Amniotic stem cell (primary cell): ENCODE data around the gene MLLT3.

Experiments used
- DNase-seq: peaks from one replicate; lab custom pipeline; 2025; lab: John Stamatoyannopoulos, UW

MLLT3 gene

GRCh38 chr9:20624201-20625002 is 2.1 kb upstream of the MLLT3 start:
- no peak for DNase-seq

DNA sequence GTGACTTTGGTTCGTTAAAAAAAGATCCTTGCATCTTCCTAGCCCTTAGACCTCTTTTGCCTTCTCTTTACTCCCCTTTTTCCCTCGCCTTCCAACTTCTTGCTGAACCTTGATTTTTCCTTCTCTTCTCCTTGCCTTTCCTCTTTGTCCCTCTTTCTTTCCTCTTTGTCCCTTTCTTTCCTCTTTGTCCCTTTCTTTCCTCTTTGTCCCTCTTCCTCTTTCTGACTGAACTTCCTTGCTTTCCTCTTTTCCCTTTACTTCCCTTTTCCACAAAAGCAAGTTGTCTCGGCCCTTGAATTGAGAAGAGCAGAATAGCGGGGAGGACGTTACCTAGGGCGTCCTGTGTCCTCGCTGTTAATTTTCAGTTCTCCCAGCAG is 1.4 kb upstream of the MLLT3 start:
- no peak for DNase-seq

DNA sequence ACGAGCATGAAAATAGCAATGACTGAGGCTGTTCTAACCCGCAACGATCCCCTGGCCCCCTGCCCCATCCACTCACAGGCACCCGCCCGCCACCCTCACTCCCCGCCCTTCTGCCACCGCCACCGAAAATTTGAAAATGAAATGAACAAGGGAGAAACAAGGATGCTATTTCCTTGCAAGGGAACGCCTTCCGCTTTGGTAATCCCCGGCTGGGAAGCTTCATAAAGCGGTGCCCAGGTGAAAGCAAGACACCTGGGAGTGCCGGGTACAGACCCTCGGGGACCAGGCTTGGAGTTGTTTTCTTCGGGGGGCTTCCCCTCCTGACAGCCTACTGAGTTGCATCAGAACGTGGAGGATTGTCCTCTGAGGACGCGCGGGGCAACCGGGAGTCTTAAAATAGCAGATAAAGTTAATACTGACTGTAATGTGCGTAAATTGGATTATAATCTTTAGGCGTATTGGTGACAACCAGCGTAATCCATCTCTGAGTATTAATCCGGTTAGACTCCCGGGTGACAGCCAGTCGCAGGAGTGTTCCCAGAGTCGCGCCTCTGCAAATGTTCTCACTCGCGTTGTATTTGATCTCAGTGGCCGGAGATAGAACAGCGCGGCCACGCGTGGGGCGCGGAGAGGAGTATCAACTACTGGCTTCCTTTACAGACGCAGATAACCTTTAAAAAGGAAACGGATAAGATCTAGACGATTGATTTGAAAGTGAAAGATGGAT is 885 bp upstream of the MLLT3 start:
- DNase-seq = no peak

DNA sequence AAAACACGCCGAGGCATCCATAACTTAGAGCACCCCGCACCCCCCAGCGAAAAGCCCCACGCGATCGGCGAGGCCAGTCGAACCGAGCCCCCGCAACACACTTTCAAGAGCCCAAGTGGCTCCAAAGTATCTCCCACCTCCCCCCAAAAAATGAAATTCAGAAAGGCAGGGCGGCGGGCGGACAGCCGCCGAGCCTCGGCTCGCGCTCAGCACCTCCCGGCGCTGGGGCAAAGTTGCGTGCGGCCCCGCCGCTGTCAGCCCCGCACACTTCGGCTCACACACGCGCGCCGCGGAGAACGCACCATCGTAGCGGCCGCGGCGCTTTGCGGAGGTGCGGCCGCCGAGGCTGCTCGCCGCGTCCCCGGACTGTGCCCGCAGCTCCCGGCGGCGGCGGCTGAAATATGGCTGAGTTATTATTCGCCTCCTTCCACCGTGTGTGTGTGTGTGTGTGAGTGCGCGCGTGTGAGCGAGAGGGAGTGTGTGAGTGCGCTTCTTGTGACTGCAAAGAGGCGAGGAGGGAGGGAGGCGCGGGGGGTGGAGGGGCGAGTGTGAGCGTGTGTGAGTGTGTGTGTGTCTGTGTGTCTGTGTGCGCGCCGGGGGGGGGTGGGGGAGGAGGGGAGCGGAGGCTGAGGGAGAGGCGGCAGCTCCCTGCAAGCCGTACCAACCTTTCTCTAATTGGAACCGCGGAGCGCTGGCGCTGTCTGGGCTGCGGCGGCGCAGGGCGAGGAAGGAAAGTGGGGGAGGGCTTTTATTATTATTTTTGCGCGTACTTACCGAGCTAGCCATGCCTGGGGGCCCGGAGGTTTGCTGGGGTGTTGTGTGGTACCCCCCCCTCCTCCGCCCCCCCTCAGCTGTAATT is 599 bp downstream of the MLLT3 start:
- DNase-seq = no peak

DNA sequence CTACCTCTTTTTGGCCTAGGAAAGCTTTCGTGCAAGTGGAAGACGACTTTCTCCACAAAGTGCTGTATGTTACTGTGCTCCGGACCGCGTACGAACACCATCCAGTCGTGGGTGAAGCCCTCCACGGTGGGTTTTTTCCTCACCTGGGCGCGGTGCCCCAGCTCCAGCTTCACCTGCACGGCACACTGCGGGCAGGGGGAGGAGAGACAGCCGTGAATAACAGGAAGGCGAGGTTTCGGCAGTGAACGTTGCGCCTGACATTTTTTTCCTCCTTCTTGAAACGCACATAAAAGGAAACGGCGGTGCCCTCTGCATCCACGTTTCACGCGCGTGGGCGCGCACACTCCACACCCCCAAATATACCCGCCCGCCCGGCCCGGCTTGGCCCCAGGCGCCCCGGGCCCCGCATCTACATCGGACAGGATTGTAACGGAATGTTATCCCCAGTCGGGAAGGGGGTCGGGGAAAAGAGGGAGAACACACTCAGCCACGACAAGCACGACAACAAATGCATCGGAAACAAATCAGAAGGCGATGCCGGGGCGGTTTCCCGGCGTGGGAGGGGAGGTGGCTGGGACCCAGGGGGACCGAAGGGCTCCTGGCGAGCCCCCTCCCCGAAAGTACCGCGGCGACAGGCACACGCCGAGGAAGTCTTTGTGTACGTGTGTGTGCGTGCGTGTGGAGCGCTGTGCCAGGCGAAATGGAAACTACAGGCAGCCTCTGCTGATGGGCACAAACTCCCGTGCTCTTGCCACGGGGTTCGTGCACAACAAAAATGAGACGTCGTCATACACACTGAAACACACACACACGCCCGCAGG is 1.4 kb downstream of the MLLT3 start:
- no peak for DNase-seq

DNA sequence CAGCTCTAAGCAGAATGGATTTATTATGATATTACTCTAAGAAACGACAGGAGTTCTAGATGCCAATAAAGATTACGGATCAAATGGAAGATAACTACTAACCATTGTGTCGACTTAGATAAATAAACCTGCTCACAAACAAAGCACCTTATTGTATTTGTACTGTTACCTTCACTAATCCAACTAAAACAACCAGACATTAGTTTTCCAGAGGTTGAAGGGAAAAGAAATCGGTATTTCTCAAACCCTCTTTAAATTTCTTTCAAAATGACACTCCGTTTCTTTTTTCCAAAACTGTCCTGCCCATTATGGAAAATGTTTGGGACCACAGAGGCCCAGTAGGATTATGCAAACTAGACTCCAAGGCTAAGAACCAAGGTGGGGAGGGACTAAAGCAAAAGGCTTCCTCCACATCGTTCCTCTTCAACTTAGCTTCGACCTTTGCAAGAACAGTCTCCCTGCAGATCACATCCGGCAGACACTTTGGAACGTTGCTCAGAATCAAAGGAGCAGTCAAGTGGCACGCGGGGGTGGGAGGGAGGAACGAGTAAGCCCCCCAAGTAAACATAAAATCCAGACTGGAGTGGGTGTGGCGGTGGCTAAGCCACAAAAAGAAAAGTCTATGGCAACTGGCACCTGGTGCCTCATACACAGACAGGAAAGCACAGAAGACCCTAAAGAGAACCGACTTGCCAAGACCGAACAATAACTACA is 2.7 kb downstream of the MLLT3 start:
- no peak for DNase-seq

GRCh38 chr9:20618361-20618802 is 3.9 kb downstream of the MLLT3 start:
- no peak for DNase-seq

DNA sequence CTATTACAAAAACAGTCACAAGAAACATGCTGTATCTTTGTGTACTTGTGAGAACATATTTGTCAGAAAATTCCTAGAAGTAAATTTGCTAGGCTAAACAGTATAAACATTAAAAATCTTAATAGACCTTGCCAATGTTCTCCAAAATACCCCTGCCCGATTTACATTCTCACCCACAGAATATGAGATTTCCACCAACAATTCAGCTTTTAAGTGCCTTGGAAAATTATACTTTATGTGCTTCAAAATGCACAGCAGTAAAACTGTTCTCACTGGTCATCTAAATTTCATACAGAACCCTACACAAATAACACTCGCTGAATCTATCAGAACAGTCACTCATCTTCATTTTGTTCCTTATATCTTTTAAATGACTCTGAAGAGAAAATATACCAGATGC is 5.5 kb downstream of the MLLT3 start:
- no peak for DNase-seq

DNA sequence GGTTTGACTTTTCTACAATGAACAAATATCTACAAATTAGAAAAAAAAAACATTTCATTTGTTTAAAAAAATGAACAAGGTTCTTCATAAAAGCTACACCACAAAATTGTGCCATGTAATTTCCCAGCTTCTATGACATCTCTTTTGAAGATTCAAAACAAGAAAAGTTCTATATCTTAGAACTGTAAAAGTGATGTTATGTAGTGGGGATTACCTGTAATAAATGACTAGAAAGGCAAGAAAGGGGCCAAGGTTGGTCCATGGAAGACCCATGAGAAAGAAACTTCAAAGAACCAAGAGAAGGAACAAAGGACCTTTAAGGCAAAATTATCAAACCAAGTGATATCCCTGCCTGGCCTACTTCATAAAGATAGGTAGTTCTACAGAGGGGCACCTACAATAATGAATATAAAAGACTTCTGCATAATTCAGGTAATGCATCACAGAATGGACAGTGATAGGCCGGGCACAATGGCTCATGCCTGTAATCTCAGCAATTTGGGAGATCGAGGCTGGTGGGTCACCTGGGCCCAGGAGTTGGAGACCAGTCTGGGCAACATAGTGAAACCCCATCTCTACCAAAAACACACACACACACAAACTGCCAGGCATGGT is 7.6 kb downstream of the MLLT3 start:
- no peak for DNase-seq

- no peak for DNase-seq
Measured at GRCh38 chr9:20611691-20612287, 10.5 kb downstream of the MLLT3 start.

DNA sequence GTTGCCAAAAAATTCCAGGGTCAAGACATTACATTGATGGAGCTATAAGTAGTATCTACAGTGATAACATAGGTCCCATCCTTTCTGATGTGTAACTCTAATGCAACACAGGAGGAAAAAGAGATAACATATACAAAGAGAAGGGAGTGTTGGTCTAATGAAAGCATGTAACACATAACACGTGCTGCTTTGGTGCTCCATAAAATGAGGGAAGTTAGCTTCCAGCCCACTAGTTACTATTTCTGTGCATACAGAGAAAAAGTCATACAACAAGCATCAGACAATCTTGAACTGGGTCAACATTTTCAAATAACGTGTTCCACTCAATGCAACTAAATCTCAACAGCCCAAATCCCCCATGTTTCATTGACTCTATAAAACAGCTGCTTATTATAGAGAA is 11.7 kb downstream of the MLLT3 start:
- no peak for DNase-seq

DNA sequence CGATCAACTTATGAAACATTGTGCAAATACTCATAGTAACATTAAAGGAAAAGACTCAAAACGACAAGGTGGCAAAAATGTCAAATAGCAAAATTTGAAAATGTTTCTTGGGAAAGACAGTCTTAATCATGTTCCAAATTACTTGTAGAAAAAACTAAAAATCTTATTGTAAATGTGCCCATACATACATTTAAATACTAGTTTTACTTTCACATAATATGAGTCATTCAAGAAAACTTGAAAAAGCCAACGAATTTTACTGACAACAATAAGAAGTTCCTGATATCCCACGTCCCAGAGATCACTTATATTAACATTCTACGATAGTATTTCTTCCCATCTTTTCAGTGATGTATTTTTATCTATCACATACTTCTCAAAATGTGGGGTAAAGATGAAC is 13.7 kb downstream of the MLLT3 start:
- DNase-seq = no peak

DNA sequence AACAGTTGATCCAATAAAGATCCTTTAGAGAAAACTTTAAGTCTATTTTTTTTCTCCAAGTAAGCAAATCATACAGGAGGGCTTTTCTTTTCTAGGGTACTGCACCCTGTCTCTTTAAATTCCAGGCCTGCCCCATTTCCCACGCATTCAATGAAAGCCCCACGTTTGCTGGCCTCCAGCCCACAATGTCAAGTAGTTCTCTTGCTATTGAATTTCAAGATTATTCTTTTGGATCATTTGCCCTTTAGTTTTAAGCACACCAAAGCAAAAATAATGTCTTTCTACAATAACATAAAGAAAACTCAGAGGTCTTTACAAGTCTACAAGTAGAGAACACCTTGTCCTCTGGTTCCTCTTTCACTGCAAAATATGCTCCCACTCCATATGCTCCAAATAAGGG is 15.6 kb downstream of the MLLT3 start:
- DNase-seq = no peak

GRCh38 chr9:20604562-20604961 is 17.7 kb downstream of the MLLT3 start:
- no peak for DNase-seq

DNA sequence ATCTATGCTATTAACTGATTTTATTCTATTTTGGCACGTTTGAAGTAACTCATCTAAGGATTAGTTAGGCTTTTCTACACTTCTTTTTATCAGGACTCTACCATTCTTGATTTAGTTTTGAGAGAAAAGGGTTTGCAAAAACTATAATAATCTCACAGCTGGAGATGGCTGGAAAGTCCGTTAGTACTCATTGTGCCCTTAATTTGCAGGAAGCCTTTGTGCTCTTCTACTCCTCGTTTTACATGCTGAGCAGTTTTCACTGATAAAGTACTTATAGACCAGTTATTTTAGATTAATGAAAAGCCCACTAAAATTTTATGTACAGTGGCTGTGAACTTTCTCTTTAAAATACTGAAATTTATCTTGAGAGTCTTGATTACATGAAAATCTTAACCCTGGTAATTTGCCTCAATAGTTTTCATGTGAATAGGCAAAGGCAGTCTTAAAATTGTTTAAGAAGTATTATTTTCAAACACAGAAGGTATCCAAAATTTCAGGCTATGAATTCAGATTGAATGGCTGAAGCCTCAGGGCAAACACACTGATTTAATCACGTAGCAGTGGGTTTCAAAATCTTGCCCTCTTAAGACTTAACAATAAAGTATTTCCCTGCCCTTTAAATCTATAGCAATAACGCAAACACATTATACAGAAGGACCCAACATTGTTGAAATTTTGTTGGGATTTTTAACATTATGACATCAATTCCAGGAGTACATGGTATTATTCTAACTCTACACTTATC is 18.6 kb downstream of the MLLT3 start:
- DNase-seq = no peak

DNA sequence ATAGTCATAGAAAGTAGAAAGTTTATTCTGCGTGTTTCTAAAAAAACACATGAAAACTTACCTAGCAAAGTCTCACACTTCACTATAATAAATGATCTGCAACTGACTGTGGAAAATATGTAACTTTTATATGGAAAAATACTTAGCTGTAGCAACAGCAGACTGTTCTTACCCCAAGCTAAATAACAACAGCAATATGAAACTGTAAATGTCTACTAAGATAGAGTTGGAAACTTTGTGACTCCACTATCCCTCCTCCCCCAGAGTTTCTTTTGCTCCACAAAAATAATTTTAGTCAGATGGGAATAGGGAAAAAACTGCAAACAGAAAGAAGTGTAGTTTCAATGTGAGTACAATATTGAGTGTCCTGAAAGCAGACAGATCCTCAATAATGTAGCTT is 21.0 kb downstream of the MLLT3 start:
- no peak for DNase-seq

GRCh38 chr9:20599195-20599594 is 23.1 kb downstream of the MLLT3 start:
- DNase-seq = no peak

DNA sequence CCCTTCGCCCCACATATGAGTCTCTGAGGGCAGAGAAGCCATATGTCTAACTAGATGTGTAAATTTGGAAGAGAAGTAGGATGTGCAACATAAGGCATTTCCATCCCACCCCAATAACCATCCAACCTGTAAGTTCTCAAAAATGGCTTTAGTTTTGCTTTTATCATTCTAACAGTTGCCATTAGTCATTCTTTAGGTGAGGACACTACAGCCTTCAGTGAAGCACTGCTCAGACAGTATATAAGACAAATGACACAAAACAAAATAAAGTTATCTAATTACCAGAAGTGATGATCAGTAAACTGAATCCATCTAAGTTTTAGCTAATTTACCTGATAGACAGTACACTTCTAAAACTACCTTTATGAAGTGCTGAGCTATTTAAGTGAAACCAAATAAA is 23.9 kb downstream of the MLLT3 start:
- no peak for DNase-seq

DNA sequence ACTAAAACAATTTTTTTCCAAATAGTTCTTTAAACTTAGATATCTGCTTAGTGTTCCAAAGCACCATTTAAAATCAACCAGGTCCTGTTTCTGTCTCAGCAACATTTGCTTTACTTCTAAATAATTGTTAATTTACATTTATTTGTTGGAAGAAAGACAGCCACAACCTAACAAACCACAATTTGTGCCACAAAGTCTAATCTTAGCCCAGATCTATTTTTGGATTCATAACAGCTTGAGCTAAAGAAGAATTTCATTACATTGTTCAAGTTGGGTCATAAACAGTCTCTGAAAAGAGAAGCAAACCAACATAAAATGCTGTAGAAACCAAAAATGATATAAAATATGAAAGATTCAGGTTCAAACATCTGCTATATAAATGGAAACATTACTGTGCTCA is 24.4 kb downstream of the MLLT3 start:
- no peak for DNase-seq

- DNase-seq = no peak
Measured at GRCh38 chr9:20594608-20595007, 27.7 kb downstream of the MLLT3 start.
